GM18870 (cell line): ENCODE data around the gene TIGD3.

Experiments
- ATAC-seq: cut with Tn5 transposase; IDR thresholded peaks from one replicate; pipeline ENCODE4 v1.9.1; 2021; ENCODE audit warnings: moderate library complexity; ENCODE audit not compliant: unreplicated experiment

TIGD3 gene

GRCh38 chr11:65389294-65389980 lies 34.9 kb downstream of the TIGD3 start:
- ATAC-seq, result no peak

- no peak for ATAC-seq
These were observed 35.8 kb downstream of the TIGD3 start for GRCh38 chr11:65390099-65390941.

GRCh38 chr11:65390996-65391395 lies 36.4 kb downstream of the TIGD3 start:
- ATAC-seq, result no peak

GRCh38 chr11:65392186-65392829 lies 37.8 kb downstream of the TIGD3 start:
- no peak for ATAC-seq

GRCh38 chr11:65392899-65393298 lies 38.3 kb downstream of the TIGD3 start:
- no peak for ATAC-seq

- ATAC-seq, result no peak
These were observed 39.0 kb downstream of the TIGD3 start for GRCh38 chr11:65393513-65394079.

GRCh38 chr11:65394125-65394536 lies 39.6 kb downstream of the TIGD3 start:
- no peak for ATAC-seq

- no peak for ATAC-seq
These were observed 41.5 kb downstream of the TIGD3 start for GRCh38 chr11:65395961-65396530.

- no peak for ATAC-seq
These were observed 42.5 kb downstream of the TIGD3 start for GRCh38 chr11:65396769-65397745.

- ATAC-seq, result no peak
These were observed 43.9 kb downstream of the TIGD3 start for GRCh38 chr11:65398362-65398910.

GRCh38 chr11:65399249-65399648 lies 44.7 kb downstream of the TIGD3 start:
- no peak for ATAC-seq

GRCh38 chr11:65399845-65400244 lies 45.3 kb downstream of the TIGD3 start:
- ATAC-seq, result no peak

GRCh38 chr11:65400307-65401072 lies 45.9 kb downstream of the TIGD3 start:
- no peak for ATAC-seq

GRCh38 chr11:65401073-65401802 lies 46.7 kb downstream of the TIGD3 start:
- no peak for ATAC-seq

GRCh38 chr11:65401803-65402248 lies 47.3 kb downstream of the TIGD3 start:
- no peak for ATAC-seq

GRCh38 chr11:65402790-65403189 lies 48.2 kb downstream of the TIGD3 start:
- no peak for ATAC-seq

- ATAC-seq, result no peak
These were observed 49.1 kb downstream of the TIGD3 start for GRCh38 chr11:65403607-65404121.

GRCh38 chr11:65404210-65404609 lies 49.7 kb downstream of the TIGD3 start:
- no peak for ATAC-seq
